Activated naive CD4-positive, alpha-beta T cell treated with anti-CD3 and anti-CD28 coated beads, Interleukin-2, amount 10 ng/mL, durations not matched to agents 7 days and 5 days (primary cell): Measurements from ENCODE around the gene OR9Q2.
"Not testable (repeated sequence)": the region's sequence is repeated elsewhere in the genome, so short reads cannot be mapped to it uniquely, and the experiment has no call there.

Experiments
- CTCF ChIA-PET: fragments of 350-600 bp; sonication (Branson Sonifier 250); formaldehyde crosslinking; loops from one replicate; lab custom pipeline; 2021; ENCODE audit warnings: antibody characterized with exemption; lab: Charles Lee
- DNase-seq: peaks from one replicate; pipeline ENCODE4 v3.0.0-alpha.2; 2020
- H3K27ac Mint-ChIP-seq: one replicate; pipeline ENCODE4 v1.8.0; 2021; ENCODE audit warnings: mild to moderate bottlenecking, moderate library complexity, mixed read lengths
- H3K27me3 Mint-ChIP-seq: one replicate; pipeline ENCODE4 v1.8.0; 2021; ENCODE audit warnings: mild to moderate bottlenecking, mixed read lengths
- H3K36me3 Mint-ChIP-seq: one replicate; pipeline ENCODE4 v1.8.0; 2021; ENCODE audit warnings: mixed read lengths
- H3K4me1 Mint-ChIP-seq: one replicate; pipeline ENCODE4 v1.8.0; 2021; ENCODE audit warnings: mixed read lengths
- H3K4me3 Mint-ChIP-seq: one replicate; pipeline ENCODE4 v1.8.0; 2021; ENCODE audit warnings: mild to moderate bottlenecking, moderate library complexity, mixed read lengths
- H3K9me3 Mint-ChIP-seq: one replicate; pipeline ENCODE4 v1.8.0; 2021; ENCODE audit warnings: mixed read lengths

OR9Q2 gene

GRCh38 chr11:58212420-58212819, 23.6 kb downstream of the OR9Q2 start, which contains the start of gene OR1S1:
TSS of gene OR1S1 (plus strand) at chr11:58212720.
- CTCF ChIA-PET, H3K27ac Mint-ChIP-seq, DNase-seq, H3K4me1 Mint-ChIP-seq, H3K9me3 Mint-ChIP-seq, H3K27me3 Mint-ChIP-seq, H3K36me3 Mint-ChIP-seq, H3K4me3 Mint-ChIP-seq: not testable (repeated sequence)

DNA sequence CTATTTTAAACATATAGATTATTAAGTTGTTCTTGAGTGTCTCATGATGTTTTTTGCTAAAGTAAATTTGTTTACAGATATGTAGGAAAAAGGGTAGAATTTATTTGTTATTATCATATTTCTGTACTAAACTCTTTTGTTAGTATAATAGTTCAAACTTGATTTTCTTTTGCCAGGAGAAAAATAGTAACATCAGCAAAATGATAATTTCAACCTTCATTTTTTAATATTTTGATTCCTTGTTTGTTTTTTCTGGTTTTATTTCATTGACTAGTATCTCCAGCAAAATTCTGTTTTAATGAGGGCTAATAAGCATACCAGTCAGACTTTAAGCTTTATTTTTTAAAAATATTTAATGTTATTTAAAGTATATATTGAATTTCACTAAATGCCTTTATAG, 27.6 kb downstream of the OR9Q2 start:
- no peak for DNase-seq
- no peak overlapping the region for H3K4me3 Mint-ChIP-seq
- H3K27me3 Mint-ChIP-seq: no peaks in the 10 kb centered on the region
- no peaks in the 10 kb centered on the region for H3K9me3 Mint-ChIP-seq
- no peak overlapping the region for H3K27ac Mint-ChIP-seq
- H3K36me3 Mint-ChIP-seq: no peaks in the 10 kb centered on the region
- CTCF ChIA-PET: no interaction called here
- no peaks in the 10 kb centered on the region for H3K4me1 Mint-ChIP-seq

DNA sequence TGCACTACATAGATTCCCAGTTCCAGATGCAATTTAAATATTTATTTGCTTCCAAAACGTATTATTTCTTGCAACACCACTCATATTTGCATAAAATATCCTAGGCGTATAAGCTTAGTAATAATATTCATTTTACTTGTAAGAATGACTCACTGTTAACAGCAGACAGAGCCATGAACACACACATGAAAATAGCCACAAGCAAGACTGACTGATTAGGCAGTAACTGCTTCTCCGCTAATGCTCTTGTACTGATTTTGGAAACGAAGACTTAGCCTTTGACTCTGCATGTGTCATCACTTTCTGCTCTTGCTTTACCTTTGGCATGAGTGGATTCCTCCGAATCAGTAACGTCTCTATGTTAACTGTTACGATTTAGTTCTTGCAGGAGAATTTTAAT, 33.9 kb downstream of the OR9Q2 start:
- CTCF ChIA-PET: no interaction called here
- Mint-ChIP-seq H3K36me3 (no peaks in the 10 kb centered on the region), H3K27ac (no peak overlapping the region), H3K4me3 (no peak overlapping the region), H3K9me3 (no peaks in the 10 kb centered on the region), H3K27me3 (no peaks in the 10 kb centered on the region), H3K4me1 (no peaks in the 10 kb centered on the region)
- DNase-seq: no peak

DNA sequence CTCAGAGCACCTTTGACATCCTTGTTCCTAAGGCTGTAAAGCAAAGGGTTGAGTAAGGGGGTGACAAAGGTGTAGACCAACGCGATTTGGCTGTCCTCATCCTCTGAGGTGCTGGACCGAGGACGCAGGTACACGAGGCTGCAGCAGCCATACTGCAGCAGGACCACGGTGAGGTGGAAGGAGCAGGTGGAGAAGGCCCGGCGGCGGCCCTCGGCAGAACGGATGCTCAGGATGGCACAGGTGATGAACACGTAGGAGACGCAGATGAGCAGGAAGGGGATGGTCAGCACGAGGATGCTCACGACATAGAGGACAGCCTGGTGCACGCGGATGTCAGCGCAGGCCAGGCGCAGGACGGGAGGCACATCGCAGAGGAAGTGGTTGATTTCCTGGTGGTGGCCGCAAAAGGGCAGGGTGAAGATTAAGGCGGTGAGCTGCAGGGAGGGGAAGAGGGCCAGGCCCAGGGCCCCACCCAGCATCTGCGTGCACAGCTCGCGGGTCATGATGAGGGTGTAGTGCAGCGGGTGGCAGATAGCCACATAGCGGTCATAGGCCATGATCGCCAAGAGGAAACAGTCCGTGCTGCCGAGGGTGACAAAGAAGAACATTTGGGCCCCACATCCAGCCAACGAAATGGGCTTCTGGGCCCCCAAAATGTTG, 39.2 kb downstream of the OR9Q2 start:
- H3K27me3 Mint-ChIP-seq: no peaks in the 10 kb centered on the region
- H3K4me3 Mint-ChIP-seq: no peak overlapping the region
- CTCF ChIA-PET: no interaction called here
- H3K4me1 Mint-ChIP-seq: no peaks in the 10 kb centered on the region
- no peaks in the 10 kb centered on the region for H3K9me3 Mint-ChIP-seq
- no peaks in the 10 kb centered on the region for H3K36me3 Mint-ChIP-seq
- DNase-seq: no peak
- H3K27ac Mint-ChIP-seq: no peak overlapping the region
